HepG2 (cell line): ENCODE results near the gene B3GALNT2. TPM values are rescaled to one million over a fixed set of nuclear protein-coding genes. Genes with fewer than 3 reads are reported as not detected.

Source experiments
- ARID5B ChIP-seq: IDR thresholded peaks from 2 replicates; pipeline ENCODE4 v1.4.0; 2020; ENCODE audit warnings: mild to moderate bottlenecking, missing genetic modification reagents
- ARNT2 ChIP-seq: sonication (generic); formaldehyde crosslinking; IDR thresholded peaks from 2 replicates; pipeline ENCODE4 v1.8.0; 2022; ENCODE audit warnings: mild to moderate bottlenecking, low read depth, missing genetic modification reagents, moderate library complexity
- BCL3 ChIP-seq: sonication (generic); formaldehyde crosslinking; IDR thresholded peaks from 2 replicates; pipeline ENCODE4 v1.5.1; 2020; ENCODE audit warnings: mild to moderate bottlenecking, missing genetic modification reagents, moderate library complexity
- CHD4 ChIP-seq: fragments of 200-600 bp; sonication (generic); IDR thresholded peaks from 2 replicates; pipeline ENCODE4 v1.7.0; 2017; ENCODE audit warnings: mild to moderate bottlenecking, low read length, borderline replicate concordance
- ERF ChIP-seq: IDR thresholded peaks from 2 replicates; pipeline ENCODE4 v1.6.1; 2018; ENCODE audit warnings: missing biosample characterization, missing genetic modification reagents
- FOXP1 ChIP-seq, 2 experiments: fragments of 450-650 bp in 1 of 2; IDR thresholded peaks; 2 replicates each; pipeline ENCODE4 v1.6.1; 2017 to 2018; ENCODE audit warnings: antibody characterized with exemption in 1 of 2
- HIC2 ChIP-seq: sonication (generic); formaldehyde crosslinking; IDR thresholded peaks from 2 replicates; pipeline ENCODE4 v1.9.0; 2022; ENCODE audit warnings: low read depth, missing genetic modification reagents
- MBD4 ChIP-seq: IDR thresholded peaks from 2 replicates; pipeline ENCODE4 v1.6.1; 2012; ENCODE audit warnings: low read length, inconsistent platforms, borderline replicate concordance
- MYNN ChIP-seq: sonication (generic); formaldehyde crosslinking; IDR thresholded peaks from 2 replicates; pipeline ENCODE4 v1.4.0; 2020; ENCODE audit warnings: mild to moderate bottlenecking, low read depth, missing genetic modification reagents
- MZF1 ChIP-seq: sonication (generic); formaldehyde crosslinking; IDR thresholded peaks from 2 replicates; pipeline ENCODE4 v1.8.1; 2023; ENCODE audit warnings: mild to moderate bottlenecking, missing genetic modification reagents, borderline replicate concordance
- PHF21A ChIP-seq: sonication (generic); formaldehyde crosslinking; IDR thresholded peaks from 2 replicates; pipeline ENCODE4 v1.5.0; 2020; ENCODE audit warnings: mild to moderate bottlenecking, missing genetic modification reagents
- SNAI1 ChIP-seq: sonication (generic); formaldehyde crosslinking; IDR thresholded peaks from 2 replicates; pipeline ENCODE4 v1.5.0; 2020; ENCODE audit warnings: mild to moderate bottlenecking, missing genetic modification reagents, borderline replicate concordance
- SOX13 ChIP-seq, 3 experiments: fragments of 450-650 bp in 1 of 3; sonication (generic) in 1 of 3; formaldehyde crosslinking in 1 of 3; IDR thresholded peaks in 2 of 3; conservative IDR thresholded peaks in 1 of 3; 2 replicates each; pipeline versions ENCODE4 v1.5.0 to v1.6.1; 2016 to 2020; ENCODE audit warnings: antibody characterized with exemption in 1 of 3, mild to moderate bottlenecking in 1 of 3, missing compliant biosample characterization in 1 of 3, missing genetic modification reagents in 1 of 3, moderate library complexity in 1 of 3
- SOX6 ChIP-seq, 2 experiments: fragments of 450-650 bp in 1 of 2; sonication (generic) in 1 of 2; formaldehyde crosslinking in 1 of 2; IDR thresholded peaks; 2 replicates each; pipeline versions ENCODE4 v1.4.0 to v1.6.1; 2017 to 2020; ENCODE audit warnings: antibody characterized with exemption in 1 of 2, mild to moderate bottlenecking in 1 of 2, missing genetic modification reagents in 1 of 2
- TFDP1 ChIP-seq: IDR thresholded peaks from 2 replicates; pipeline ENCODE4 v1.6.1; 2016; ENCODE audit warnings: missing compliant biosample characterization, missing genetic modification reagents, borderline replicate concordance
- ZBTB37 ChIP-seq: sonication (generic); formaldehyde crosslinking; IDR thresholded peaks from 2 replicates; pipeline ENCODE4 v1.4.0; 2020; ENCODE audit warnings: mild to moderate bottlenecking, missing genetic modification reagents
- ZNF33A ChIP-seq: sonication (generic); formaldehyde crosslinking; IDR thresholded peaks from 2 replicates; pipeline ENCODE4 v1.5.1; 2020; ENCODE audit warnings: missing genetic modification reagents, mild to moderate bottlenecking, moderate library complexity, borderline replicate concordance
- polyA plus RNA-seq, 8 experiments: library from polyadenylated mRNA; depleted of rRNA in 3 of 8; stranded (reverse) in 7 of 8; unstranded in 1 of 8; fragments of >200 nt; fragmentation: Illumina TruSeq in 4 of 8; extraction: Trizol in 4 of 8; gene quantifications; 2 replicates each; pipeline versions ENCODE4 v1.2.1 to v1.2.3, GENCODE V29; 2011 to 2016; ENCODE audit warnings: low read depth in 4 of 8, missing spikeins in 1 of 8, mixed read lengths in 1 of 8; ENCODE audit not compliant: insufficient read depth in 1 of 8
- total RNA-seq, 5 experiments: library from RNA; depleted of rRNA; stranded (reverse); fragments of >200 nt; fragmentation: Illumina TruSeq; extraction: Trizol; gene quantifications; 2 replicates each; pipeline ENCODE4 v1.2.3, GENCODE V29; 2016; ENCODE audit warnings: low read depth in 1 of 5

The B3GALNT2 gene
- total and polyA plus RNA-seq, 2 of the 13 experiments (the other 11 are each of a cell fraction or from before 2014, with no cell fraction given): 16.5 to 28.9 TPM

- TF ChIP-seq PHF21A (peak; percentile 74), ARNT2 (CRISPR knock-in tag) (peak; percentile 12; the same call in 1 of the 2 replicates), MZF1 (CRISPR knock-in tag) (no peak), MBD4 (no peak), SOX13 (IDR thresholded peaks at IDR 0.05) (no peak), SOX13 (CRISPR knock-in tag; conservative IDR thresholded peaks at IDR 0.05 in 1 of 2, IDR thresholded peaks at IDR 0.05 in 1 of 2) (peak in 1 of 2 experiments; percentile 58; a peak in 2 of 4 replicates), CHD4 (no peak), MYNN (CRISPR knock-in tag) (no peak), BCL3 (CRISPR knock-in tag) (peak; percentile 87; the same call in 1 of the 2 replicates), SNAI1 (CRISPR knock-in tag) (peak; percentile 93; the same call in 1 of the 2 replicates), TFDP1 (CRISPR knock-in tag) (peak; percentile 84; the same call in 1 of the 2 replicates), ZBTB37 (CRISPR knock-in tag) (no peak), ERF (CRISPR knock-in tag) (peak; percentile 89), SOX6 (IDR thresholded peaks at IDR 0.05) (no peak), SOX6 (CRISPR knock-in tag; IDR thresholded peaks at IDR 0.05) (peak; percentile 73; the same call in 1 of the 2 replicates), ZNF33A (CRISPR knock-in tag) (no peak), FOXP1 (IDR thresholded peaks at IDR 0.05) (no peak), FOXP1 (CRISPR knock-in tag; IDR thresholded peaks at IDR 0.05) (0 out of 2 replicates have a peak, but pooled peaks have one; percentile 5), ARID5B (CRISPR knock-in tag) (peak; percentile 9; the same call in 1 of the 2 replicates), HIC2 (CRISPR knock-in tag) (peak; percentile 56)
These were observed 406 bp upstream of the B3GALNT2 start (continued) for GRCh38 chr1:235504494-235505222.
